Thyroid gland (tissue), 4 donors: ENCODE measurements around the gene ARNT2.

Source experiments
- CTCF ChIP-seq, 6 experiments: fragments of 200-600 bp in 3 of 6; fragments of 450-650 bp in 3 of 6; sonication (generic) in 3 of 6; IDR thresholded peaks; one replicate each; pipeline ENCODE4 v1.5.1; 2016 to 2019; ENCODE audit warnings: antibody characterized with exemption in 6 of 6, mild to moderate bottlenecking in 2 of 6, inconsistent platforms in 1 of 6, moderate library complexity in 1 of 6
- POLR2A ChIP-seq, 2 donors: fragments of 450-650 bp; IDR thresholded peaks; one replicate each; pipeline ENCODE4 v1.6.1; 2017; ENCODE audit warnings: antibody characterized with exemption in 2 of 2, mild to moderate bottlenecking in 2 of 2, moderate library complexity in 1 of 2

- TF ChIP-seq POLR2A (IDR thresholded peaks at IDR 0.05) (no peak), CTCF (IDR thresholded peaks at IDR 0.05) (no peak)
Observed at GRCh38 chr15:80411788-80412288, 7.7 kb downstream of the ARNT2 start.
